ENCODE data around the gene SERPINB3.
"Not testable (repeated sequence)": the region's sequence is repeated elsewhere in the genome, so short reads cannot be mapped to it uniquely, and the experiment has no call there.

SERPINB3 gene

DNA sequence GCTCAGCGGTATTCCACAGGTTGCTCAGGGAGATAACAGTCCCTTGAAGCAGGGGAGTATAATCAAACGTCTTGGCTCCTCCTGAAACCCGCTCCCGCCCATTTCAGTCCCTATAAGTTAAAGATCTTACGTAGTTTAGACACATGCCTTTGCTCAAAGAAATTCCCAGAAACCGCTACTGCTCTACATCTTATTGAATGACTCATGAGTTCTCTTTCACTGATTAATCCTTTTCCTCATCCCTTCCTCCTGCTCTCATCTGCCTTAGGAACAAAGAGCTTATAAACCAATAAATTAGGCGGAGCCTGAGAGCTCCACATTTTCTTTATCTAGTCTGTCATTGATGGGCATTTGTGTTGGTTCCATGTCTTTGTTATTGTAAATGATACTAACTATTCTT is 13.5 kb downstream of the SERPINB3 start:
- no peak for DNase-seq (ENCODE audit: low read depth in 2 of 2, low spot score in 1 of 2)

DNA sequence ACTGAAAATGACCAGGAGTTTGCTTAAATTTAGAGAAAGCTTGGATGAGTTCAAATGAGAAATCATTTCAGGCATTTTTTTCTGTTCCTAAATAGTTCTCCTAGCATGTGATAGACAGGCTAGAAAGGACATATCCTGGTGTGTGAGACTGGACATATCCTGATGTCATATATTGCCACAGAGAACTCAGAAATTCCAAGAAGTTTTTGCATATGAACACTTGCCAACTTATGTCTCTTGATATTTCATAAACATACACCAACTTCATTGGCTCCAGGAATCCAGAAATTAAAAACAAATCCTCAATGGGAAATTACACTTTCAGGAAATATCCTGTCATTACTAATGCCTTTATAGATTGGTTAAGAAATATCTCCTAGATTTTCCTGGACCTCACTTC is 14.8 kb downstream of the SERPINB3 start:
- DNase-seq (ENCODE audit: low read depth in 2 of 2, low spot score in 1 of 2), result no peak

- DNase-seq (ENCODE audit: low read depth in 2 of 2, low spot score in 1 of 2), result not testable (repeated sequence)
Observed at GRCh38 chr18:63644694-63645093, 17.0 kb downstream of the SERPINB3 start.

DNA sequence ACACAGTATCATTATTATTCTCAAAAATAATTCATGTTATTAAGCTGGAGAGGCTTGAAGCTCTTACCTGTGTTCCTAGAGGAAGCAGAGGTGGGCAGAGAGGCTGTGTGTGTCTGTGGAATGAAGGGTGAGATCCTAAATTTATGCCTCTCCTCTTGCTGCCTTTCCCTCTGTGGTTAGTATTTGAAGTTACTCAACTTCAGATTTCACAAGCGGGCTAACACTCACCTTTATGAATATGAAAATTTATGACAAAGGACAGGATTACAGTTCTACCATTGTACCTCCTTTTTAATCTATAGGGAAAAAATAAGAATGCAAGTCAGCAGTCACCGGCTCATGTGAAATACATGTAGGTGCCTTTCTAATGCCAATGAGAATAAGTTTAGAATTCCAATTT is 17.6 kb downstream of the SERPINB3 start, which contains the start of gene SERPINB4:
TSS of gene SERPINB4 (minus strand) at position 115 of the 400 bp plus-strand sequence. CDS start 679 bp downstream, outside the sequence.
- not testable (repeated sequence) for DNase-seq (ENCODE audit: low read depth in 2 of 2, low spot score in 1 of 2)

- not testable (repeated sequence) for DNase-seq (ENCODE audit: low read depth in 2 of 2, low spot score in 1 of 2)
Observed at GRCh38 chr18:63642668-63643356, 18.9 kb downstream of the SERPINB3 start.

DNA sequence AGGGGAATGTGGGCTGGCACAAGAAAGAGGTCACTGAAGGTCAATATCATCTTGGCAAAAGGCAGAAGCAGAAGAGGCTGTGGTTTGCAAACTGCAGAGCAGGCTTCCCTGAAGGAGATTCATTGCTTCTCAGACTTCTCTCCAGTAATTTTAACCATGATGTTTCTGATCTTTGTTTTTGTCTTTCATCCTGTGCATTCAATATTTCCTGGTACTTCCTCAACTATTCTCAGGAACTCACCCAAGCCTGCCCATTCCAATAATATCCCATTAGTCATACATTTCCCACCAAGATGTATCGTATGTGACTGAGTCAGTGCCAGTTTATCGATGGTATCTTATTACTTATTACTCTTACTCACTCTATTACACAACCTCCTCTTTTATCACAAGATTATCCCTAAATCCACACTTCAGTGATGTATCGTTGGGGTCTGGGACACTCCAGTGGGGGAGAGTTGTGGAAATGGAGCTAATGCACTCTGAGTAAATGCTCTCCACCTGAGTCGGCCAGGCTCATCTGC is 20.5 kb downstream of the SERPINB3 start:
- not testable (repeated sequence) for DNase-seq (ENCODE audit: low read depth in 2 of 2, low spot score in 1 of 2)

DNA sequence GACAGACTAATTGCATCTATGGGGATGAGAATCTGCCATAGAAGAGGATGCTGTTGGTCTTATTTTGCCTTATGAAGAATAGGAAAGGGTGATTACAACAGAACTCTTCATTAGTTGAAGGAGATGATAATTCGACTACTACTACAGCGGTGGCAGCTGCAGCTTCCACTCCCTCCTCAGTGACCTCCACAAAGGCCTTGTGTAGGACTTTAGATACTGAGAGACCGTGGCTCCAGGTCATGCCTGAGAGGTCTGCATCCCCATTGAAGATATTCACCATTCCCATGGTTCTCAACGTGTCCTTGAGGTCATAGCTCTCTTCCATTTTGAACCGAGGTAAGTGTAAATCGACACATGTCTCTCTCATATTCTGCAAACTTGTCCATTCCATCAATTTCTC is 24.0 kb downstream of the SERPINB3 start:
- no peak for DNase-seq (ENCODE audit: low read depth in 2 of 2, low spot score in 1 of 2)

DNA sequence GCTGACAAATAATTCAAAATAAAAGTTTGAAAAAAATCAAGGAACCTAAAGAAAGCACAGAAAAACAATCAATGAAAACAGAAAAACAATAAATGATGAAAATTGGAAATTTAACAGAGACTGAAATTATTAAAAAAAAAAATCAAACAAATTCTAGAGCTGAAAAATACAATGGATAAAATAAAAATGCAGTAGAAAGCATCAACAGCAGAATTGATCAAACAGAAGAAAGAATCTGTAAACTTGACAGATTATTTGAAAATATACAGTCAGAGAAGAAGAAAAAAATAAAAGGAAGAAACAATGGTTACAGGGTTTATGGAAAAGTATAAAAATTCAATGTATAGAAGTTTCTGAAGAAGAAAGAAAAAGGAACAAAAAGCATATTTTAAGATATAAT is 33.9 kb downstream of the SERPINB3 start:
- no peak for DNase-seq (ENCODE audit: low read depth in 2 of 2, low spot score in 1 of 2)

DNA sequence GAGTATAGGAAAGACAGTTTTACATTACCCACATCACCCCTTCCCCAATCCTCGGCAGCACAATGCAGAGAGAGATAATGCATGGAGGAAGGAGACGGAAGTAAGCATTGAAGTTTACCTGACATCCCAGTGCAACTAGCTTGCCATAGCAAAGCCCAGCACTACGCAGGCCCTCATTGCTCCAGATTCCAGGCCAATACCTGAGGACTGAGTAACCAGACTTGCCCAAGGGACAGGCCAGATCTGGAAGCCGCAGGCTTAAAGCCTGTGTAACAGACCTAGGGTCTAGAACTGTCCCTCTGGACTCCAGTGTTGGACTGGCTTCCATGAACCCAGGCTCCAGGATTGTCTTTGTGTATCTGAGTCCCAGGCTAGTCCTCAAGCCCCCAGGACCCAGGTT is 35.3 kb downstream of the SERPINB3 start:
- no peak for DNase-seq (ENCODE audit: low read depth in 2 of 2, low spot score in 1 of 2)

DNA sequence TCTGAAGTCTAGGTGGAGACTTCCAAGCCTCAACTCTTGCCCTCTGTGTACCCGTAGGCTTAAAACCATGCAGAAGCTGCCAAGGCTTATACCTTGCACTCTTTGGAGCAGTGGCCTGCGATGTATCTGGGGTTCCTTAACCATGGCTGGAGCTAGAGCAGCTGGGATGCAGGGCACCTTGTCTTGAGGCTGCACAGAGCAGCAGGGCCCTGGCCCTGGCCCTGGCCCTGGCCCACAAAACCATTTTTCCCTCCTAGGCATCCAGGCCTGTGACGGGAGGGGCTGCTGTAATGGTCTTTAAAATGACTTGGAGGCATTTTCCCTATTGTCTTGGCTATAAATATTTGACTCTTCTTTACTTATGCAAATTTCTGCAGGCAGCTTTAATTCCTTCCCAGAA is 36.8 kb downstream of the SERPINB3 start:
- no peak for DNase-seq (ENCODE audit: low read depth in 2 of 2, low spot score in 1 of 2)

- DNase-seq (ENCODE audit: low read depth in 2 of 2, low spot score in 1 of 2), result no peak
Observed at GRCh38 chr18:63619661-63620060, 42.0 kb downstream of the SERPINB3 start.

- no peak for DNase-seq (ENCODE audit: low read depth in 2 of 2, low spot score in 1 of 2)
Observed at GRCh38 chr18:63617915-63618234, 43.8 kb downstream of the SERPINB3 start.

DNA sequence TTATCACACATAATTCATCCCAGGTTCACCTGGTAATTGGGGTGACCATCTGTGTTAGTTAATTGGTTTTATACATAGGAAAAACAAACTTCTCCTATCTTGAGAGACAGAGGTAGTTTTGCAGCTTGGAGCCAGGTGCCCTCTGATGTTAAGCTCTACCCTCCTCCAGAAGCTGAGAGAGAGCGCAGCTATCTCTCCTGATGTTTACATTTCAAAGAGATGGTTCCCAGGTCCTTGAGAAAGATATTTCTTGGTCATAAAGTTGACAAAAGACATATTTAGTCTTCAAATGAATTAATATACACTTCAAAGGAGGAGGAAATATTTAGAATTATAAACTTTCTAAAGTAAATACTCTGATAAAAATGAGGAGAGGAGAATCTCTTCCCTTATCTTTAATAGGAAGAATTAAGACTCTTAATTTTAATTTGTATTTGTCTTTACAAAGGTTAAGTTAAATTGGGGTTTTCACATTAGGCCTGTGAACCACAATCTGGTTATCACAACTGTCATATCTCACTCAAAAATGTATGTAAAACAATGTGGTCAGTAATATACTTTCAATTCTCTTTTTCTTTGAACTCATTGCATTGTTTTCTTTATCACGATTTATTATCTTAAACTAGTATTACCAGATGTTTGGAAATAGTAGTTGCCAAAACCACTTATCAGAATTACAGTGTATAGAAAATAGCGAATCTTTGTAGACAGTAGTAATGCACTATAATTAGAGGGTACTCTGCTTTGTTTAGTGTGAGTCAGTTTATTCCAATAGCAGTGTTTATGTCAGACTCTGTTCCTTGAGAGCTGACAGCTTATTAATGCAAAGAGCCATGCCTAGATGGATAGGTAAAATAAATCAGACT is 44.4 kb downstream of the SERPINB3 start:
- DNase-seq (ENCODE audit: low read depth in 2 of 2, low spot score in 1 of 2), result no peak

- DNase-seq (ENCODE audit: low read depth in 2 of 2, low spot score in 1 of 2), result no peak
Observed at GRCh38 chr18:63613420-63613819, 48.3 kb downstream of the SERPINB3 start.

DNA sequence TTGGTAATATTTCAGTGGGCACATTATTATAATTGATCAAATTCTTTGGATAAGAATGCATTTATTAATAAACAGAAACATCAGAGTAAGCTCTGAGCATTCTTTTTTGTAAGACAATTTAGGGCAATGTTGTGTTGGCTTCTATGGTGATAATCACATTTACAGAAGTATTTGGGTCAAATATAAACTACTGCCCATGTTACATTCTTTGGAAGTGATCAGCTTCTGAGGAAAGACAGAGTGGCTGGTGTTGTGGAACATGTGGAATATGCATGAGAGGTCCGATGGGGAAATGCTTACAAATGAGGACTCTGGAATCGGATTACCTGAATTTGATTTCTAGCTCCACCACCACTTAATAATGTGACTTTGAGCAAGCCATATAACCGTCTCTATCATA is 55.2 kb downstream of the SERPINB3 start:
- DNase-seq (ENCODE audit: low read depth in 2 of 2, low spot score in 1 of 2), result no peak
